ENCODE results near the gene RAPGEF1. TPM values are rescaled to one million over a fixed set of nuclear protein-coding genes. Genes with fewer than 3 reads are reported as not detected.
"Not testable (repeated sequence)": the region's sequence is repeated elsewhere in the genome, so short reads cannot be mapped to it uniquely, and the experiment has no call there.

Gene RAPGEF1
- total RNA-seq, 1 donor from 2014 or later = 146 TPM

DNA sequence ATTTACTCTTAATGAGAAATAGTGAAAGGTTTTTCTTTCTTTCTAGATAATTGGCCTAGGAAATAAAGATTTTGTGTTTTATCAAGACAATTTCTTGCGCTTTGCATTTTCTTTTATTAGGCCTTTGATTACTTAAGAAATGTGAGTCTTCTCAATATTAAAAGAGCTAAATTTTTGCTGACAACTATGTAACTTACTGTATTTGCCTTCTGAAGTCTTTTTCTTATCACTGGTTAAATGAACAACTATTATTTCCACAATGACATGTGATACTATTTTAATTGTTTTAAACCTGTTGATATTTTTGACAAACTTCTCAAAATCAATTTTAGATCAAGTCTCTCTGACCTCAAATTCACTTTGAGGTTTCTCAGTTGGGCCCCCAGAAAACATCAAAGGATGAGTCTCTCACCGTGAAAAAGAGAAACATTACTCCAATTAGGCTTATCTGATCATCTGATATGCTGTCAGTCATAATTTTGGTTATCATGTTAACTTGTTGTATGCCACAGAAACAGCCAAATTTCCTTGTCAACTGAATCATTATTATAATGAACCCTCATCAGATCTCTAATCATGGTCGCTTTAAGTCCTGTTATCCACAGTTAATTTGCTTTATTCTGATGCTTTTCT is 48.8 kb downstream of the RAPGEF1 start:
- no peaks in the 10 kb centered on the region for H3K9me3 ChIP-seq
- H3K27ac ChIP-seq = no peak overlapping the region
- no peak for TF ChIP-seq CTCF (IDR thresholded peaks at IDR 0.05)
- no peak overlapping the region for H3K4me3 ChIP-seq
- intact Hi-C loops (cut with DNase I) = no loop called here
- H3K27me3 ChIP-seq (ENCODE audit: low read depth) = no peaks in the 10 kb centered on the region
- no peak for ATAC-seq
- DNase-seq = no peak
- H3K36me3 ChIP-seq = no peaks in the 10 kb centered on the region
- H3K4me1 ChIP-seq = peaks cover 57% of the 10 kb centered on the region

GRCh38 chr9:131690462-131690861 is 49.4 kb downstream of the RAPGEF1 start:
- Histone ChIP-seq H3K27me3 (ENCODE audit: low read depth) (no peaks in the 10 kb centered on the region), H3K4me1 (peaks cover 51% of the 10 kb centered on the region), H3K4me3 (no peak overlapping the region), H3K27ac (no peak overlapping the region), H3K9me3 (no peaks in the 10 kb centered on the region), H3K36me3 (no peaks in the 10 kb centered on the region)
- ATAC-seq = no peak
- TF ChIP-seq CTCF (IDR thresholded peaks at IDR 0.05) = no peak
- intact Hi-C loops (cut with DNase I) = no loop called here
- no peak for DNase-seq

- ATAC-seq (no peak), DNase-seq (no peak)
- intact Hi-C loops (cut with DNase I) = no loop called here
- Histone ChIP-seq H3K4me1 (peaks cover 43% of the 10 kb centered on the region), H3K36me3 (no peaks in the 10 kb centered on the region), H3K27me3 (ENCODE audit: low read depth) (no peaks in the 10 kb centered on the region), H3K4me3 (no peak overlapping the region), H3K9me3 (no peaks in the 10 kb centered on the region), H3K27ac (no peak overlapping the region)
- TF ChIP-seq CTCF (IDR thresholded peaks at IDR 0.05) = no peak
Observed at GRCh38 chr9:131688377-131688776, 51.5 kb downstream of the RAPGEF1 start.

GRCh38 chr9:131685753-131686706 is 53.8 kb downstream of the RAPGEF1 start:
- DNase-seq (no peak), ATAC-seq (no peak)
- no peaks in the 10 kb centered on the region for H3K27me3 ChIP-seq (ENCODE audit: low read depth)
- H3K4me1 ChIP-seq = peaks cover 33% of the 10 kb centered on the region
- H3K27ac ChIP-seq = no peak overlapping the region
- no peaks in the 10 kb centered on the region for H3K9me3 ChIP-seq
- no peak for TF ChIP-seq CTCF (IDR thresholded peaks at IDR 0.05)
- no peaks in the 10 kb centered on the region for H3K36me3 ChIP-seq
- intact Hi-C loops (cut with DNase I) = no loop called here
- no peak overlapping the region for H3K4me3 ChIP-seq

- H3K9me3 ChIP-seq; ATAC-seq; H3K36me3 ChIP-seq; H3K27ac ChIP-seq; intact Hi-C loops (cut with DNase I); H3K4me3 ChIP-seq; DNase-seq; H3K27me3 ChIP-seq (ENCODE audit: low read depth): not testable (repeated sequence)
- peaks cover 37% of the 10 kb centered on the region for H3K4me1 ChIP-seq
Observed at GRCh38 chr9:131683094-131683493, 56.8 kb downstream of the RAPGEF1 start.

GRCh38 chr9:131682261-131682660 is 57.6 kb downstream of the RAPGEF1 start:
- Histone ChIP-seq H3K36me3 (no peaks in the 10 kb centered on the region), H3K27ac (peak overlapping the region; percentile 50), H3K9me3 (no peaks in the 10 kb centered on the region), H3K4me3 (no peak overlapping the region), H3K27me3 (ENCODE audit: low read depth) (no peaks in the 10 kb centered on the region), H3K4me1 (peaks cover 45% of the 10 kb centered on the region)
- DNase-seq (no peak), ATAC-seq (no peak)
- intact Hi-C loops (cut with DNase I) = no loop called here
- TF ChIP-seq CTCF (IDR thresholded peaks at IDR 0.05) = no peak

GRCh38 chr9:131681826-131682225 is 58.0 kb downstream of the RAPGEF1 start:
- intact Hi-C loops (cut with DNase I); H3K27me3 ChIP-seq (ENCODE audit: low read depth); H3K4me3 ChIP-seq; H3K9me3 ChIP-seq; H3K36me3 ChIP-seq; ATAC-seq; DNase-seq: not testable (repeated sequence)
- Histone ChIP-seq H3K4me1 (peaks cover 49% of the 10 kb centered on the region), H3K27ac (peak overlapping the region; percentile 50)

GRCh38 chr9:131681108-131681507 is 58.8 kb downstream of the RAPGEF1 start:
- H3K4me1 ChIP-seq = peaks cover 57% of the 10 kb centered on the region
- H3K27ac ChIP-seq; intact Hi-C loops (cut with DNase I); ATAC-seq; DNase-seq; H3K36me3 ChIP-seq; H3K9me3 ChIP-seq; H3K4me3 ChIP-seq; H3K27me3 ChIP-seq (ENCODE audit: low read depth): not testable (repeated sequence)
